Measurements from ENCODE around the gene GNB3.

GNB3 gene

DNA sequence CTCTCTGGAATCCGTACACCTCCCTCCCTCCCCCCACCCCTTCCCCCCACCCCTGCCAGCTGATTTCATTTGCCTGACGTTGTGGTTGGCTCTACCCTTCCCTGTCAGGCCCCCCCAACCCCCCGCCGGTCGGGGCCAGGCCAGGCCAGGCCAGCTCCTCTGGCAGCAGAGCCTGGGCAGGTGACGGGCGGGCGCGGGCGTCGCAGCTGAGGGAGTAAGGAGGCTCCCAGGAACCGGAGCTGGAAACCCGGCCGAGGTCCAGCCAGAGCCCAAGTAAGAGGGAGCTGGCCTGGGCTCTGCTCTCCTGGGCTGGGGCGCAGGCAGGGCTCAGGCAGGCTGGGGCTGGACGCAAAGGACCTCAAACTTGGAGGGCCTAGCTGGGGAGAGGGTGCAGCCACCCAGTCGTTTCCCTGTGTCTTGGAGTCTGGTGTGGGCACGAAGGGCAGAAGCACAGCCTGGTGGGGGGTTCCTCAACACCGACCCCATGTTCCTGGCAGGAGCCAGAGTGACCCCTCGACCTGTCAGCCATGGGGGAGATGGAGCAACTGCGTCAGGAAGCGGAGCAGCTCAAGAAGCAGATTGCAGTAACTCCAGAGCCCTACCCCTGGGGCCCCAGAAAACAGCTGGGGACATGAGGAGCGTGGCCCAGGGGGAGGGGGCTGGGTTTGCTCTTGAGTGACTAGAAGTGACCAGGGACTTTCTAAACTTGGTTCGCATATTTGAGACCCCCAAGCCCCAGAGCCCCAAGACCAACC, at the start of gene GNB3:
GNB3 (plus strand) TSS at position 165 of the 755 bp plus-strand sequence; CDS start at position 528, 363 bp downstream.
- DNase-seq: no peak

- no peak for DNase-seq
Measured at GRCh38 chr12:6791931-6792520, 48.7 kb upstream of the GNB3 start.

GRCh38 chr12:6792522-6793201, 48.1 kb upstream of the GNB3 start:
- peak; percentile 89 to 92 (median 90) for DNase-seq

GRCh38 chr12:6795088-6795487, 45.6 kb upstream of the GNB3 start:
- no peak for DNase-seq

DNA sequence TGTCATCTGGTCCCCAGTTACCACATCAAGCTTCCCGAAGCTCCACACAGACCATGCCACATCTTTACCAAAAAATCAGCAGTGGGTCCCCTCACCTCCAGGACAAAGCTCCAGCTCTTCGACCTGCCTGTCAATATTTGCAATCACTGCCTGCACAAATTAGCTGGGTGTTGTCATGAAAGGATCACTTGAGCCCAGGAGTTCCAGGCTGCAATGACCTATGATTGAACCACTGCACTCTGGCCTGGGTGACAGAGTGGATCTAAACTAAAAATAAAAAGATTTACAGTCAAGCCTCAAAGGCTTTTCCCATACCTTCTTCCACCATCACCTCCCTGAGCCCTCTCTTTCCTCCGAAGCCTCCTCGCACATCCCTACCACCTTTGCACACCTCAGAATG, 44.1 kb upstream of the GNB3 start:
- DNase-seq: no peak

GRCh38 chr12:6799147-6799546, 41.6 kb upstream of the GNB3 start:
- DNase-seq: no peak

- no peak for DNase-seq
Measured at GRCh38 chr12:6807170-6807569, 33.6 kb upstream of the GNB3 start.

DNA sequence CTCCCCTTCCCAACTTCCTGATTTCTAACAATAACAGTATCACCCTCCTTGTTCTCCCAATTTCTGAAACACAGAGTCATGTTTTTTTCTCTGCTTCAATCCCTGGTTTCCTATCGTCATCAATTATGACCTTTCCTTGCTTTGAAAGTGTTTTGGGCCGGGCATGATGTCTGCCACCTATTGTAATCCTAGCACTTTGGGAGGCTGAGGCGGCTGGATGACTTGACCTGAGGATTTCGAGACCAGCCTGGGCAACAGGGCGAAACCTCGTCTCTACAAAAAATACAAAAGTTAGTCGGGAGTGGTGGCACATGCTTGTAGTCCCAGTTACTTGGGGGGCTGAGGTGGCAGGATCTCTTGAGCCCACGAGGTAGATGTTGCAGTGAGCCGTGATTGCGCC, 31.7 kb upstream of the GNB3 start:
- no peak for DNase-seq

GRCh38 chr12:6810758-6811157, 30.0 kb upstream of the GNB3 start:
- no peak for DNase-seq

DNA sequence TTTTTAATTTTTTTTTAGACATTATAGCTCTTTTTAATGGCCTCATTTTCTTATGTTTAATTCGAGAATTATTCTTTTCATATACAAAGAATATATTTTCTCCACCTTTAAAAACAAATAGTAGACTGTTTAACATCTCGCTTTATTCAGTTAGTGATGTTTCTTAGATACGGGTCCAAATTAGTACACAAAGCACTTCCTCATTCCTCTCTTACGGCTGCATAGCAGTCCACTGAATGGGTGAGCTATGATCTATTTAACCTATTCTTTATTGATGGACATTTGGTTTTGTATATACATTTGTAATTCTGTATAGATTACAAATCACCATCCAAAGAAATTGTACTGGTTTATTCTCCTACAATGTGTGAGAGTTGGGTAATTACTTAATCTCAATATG, 27.4 kb upstream of the GNB3 start:
- DNase-seq: peak in 1 of 3 donors; percentile 18

DNA sequence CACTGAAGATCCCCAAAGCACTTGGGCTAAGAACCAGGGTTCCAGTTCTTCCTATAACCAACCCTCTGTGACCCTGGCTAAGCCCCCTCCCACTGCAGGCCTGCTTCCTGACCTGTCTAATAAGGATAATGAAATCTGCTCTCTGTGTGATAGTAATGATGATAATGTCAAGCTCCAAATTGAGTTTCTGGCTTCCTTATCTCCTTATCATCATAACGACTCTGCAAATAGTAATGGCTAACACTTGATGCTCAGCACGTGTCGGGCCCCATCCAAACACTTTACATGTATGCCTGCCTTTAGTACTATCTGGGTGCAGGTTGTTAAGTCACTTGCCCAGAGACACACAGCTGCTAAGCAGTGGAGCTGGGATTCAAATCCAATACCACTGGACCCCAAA, 24.1 kb upstream of the GNB3 start:
- no peak for DNase-seq

DNA sequence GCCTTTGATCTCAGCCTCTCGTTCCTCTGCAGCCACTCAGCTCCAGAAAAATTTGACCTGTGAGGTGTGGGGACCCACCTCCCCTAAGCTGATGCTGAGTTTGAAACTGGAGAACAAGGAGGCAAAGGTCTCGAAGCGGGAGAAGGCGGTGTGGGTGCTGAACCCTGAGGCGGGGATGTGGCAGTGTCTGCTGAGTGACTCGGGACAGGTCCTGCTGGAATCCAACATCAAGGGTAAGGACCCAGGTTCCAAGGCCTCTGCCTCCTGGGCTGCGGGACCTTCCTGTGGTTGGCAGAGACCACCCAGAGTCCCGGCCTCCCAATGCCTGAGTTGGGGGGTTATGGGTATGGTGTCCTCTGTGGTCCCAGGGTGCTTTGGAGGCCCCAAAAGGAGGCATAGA, 23.6 kb upstream of the GNB3 start:
- DNase-seq: no peak

GRCh38 chr12:6817662-6818157, 23.0 kb upstream of the GNB3 start:
- no peak for DNase-seq

DNA sequence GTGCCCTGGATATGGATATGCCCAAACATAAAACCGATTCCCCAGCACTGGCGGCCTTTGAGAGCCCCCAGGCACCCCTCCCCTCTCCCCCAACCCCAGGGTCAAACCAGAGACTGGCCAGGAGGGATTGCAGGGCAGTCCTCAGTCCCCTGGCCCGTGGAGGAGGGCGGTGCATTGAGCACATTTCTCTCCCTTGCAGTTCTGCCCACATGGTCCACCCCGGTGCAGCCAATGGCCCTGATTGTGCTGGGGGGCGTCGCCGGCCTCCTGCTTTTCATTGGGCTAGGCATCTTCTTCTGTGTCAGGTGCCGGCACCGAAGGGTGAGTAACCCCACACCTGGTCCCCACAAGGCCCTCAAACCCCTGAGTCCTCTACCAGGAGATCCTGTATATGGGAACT, 22.5 kb upstream of the GNB3 start:
- DNase-seq: no peak

- DNase-seq: no peak
Measured at GRCh38 chr12:6818645-6819044, 22.1 kb upstream of the GNB3 start.

DNA sequence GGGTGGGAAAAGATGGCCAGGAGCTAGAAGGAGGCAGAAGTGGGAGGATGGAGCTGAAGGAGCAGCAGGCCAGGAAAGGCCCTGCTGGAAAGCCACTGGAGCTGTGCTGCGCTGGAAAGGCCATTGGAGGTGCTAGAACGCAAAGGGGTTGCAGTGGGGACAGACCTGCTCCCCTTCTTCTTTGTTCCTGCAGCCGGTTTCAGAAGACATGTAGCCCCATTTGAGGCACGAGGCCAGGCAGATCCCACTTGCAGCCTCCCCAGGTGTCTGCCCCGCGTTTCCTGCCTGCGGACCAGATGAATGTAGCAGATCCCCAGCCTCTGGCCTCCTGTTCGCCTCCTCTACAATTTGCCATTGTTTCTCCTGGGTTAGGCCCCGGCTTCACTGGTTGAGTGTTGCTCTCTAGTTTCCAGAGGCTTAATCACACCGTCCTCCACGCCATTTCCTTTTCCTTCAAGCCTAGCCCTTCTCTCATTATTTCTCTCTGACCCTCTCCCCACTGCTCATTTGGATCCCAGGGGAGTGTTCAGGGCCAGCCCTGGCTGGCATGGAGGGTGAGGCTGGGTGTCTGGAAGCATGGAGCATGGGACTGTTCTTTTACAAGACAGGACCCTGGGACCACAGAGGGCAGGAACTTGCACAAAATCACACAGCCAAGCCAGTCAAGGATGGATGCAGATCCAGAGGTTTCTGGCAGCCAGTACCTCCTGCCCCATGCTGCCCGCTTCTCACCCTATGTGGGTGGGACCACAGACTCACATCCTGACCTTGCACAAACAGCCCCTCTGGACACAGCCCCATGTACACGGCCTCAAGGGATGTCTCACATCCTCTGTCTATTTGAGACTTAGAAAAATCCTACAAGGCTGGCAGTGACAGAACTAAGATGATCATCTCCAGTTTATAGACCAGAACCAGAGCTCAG, 21.4 kb upstream of the GNB3 start:
- peak in 1 of 3 donors; percentile 1 for DNase-seq

- DNase-seq: peak in 1 of 3 donors; percentile 12
Measured at GRCh38 chr12:6820166-6820565, 20.6 kb upstream of the GNB3 start.

GRCh38 chr12:6821591-6822425, 18.9 kb upstream of the GNB3 start, which contains the start of gene GPR162:
Gene GPR162 (plus strand): TSS chr12:6821821. CDS start chr12:6823899, 2,078 bp downstream.
- peak; percentile 31 to 61 (median 39) for DNase-seq

DNA sequence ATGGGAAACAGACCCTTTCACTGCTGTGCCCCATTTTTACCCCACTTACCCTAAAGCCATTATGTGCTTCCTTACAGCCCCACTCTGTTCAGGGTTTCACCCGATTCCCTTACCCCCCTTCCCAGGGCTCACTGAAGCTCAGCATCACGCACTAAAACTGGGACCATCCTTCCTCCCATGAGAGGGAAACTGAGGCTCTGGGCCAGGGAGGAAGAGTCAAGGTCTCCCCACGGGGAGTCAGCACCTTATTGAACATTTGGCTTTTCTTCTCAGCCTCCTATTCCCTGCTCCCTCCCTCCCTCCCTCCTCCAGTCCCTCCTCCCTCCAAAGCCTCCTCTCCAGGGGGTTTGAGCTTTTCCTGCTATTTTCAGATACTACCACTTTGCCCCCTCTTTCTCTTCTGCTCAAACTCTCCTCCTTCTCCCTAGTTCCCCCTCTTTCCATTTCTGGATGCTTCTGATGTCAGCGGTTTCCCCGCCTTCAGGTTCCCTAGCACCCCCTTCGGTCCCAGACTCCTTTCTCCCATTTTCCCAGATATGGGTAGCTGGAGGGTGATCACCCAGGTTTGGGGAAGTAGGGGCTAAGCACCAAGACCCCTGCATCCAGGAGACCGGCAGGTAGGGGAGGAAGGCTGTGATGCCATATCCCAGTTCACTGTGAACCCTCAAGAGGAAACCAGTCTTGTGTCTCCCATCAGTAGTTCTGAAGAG, 18.1 kb upstream of the GNB3 start:
- DNase-seq: peak in 1 of 3 donors; percentile 16

- peak in 1 of 3 donors; percentile 9 for DNase-seq
Measured at GRCh38 chr12:6823182-6824084, 17.3 kb upstream of the GNB3 start.
